Activated CD8-positive, alpha-beta memory T cell treated with anti-CD3 and anti-CD28 coated beads for 1 hour (primary cell): ENCODE measurements around the gene VMAC.

Source experiments
- DNase-seq, 2 donors: peaks; one replicate each; pipeline ENCODE4 v3.0.0-alpha.2; 2020; ENCODE audit warnings: low read depth in 1 of 2; ENCODE audit errors: extremely low read depth in 1 of 2

The VMAC gene

GRCh38 chr19:5903624-5904351 lies 884 bp upstream of the VMAC start, which contains the start of gene NDUFA11:
NDUFA11 (minus strand) TSS chr19:5903790; CDS start chr19:5903708, 82 bp downstream.
- DNase-seq = peak; percentile 89 to 98

- no peak for DNase-seq
Measured at GRCh38 chr19:5905114-5905778, 574 bp downstream of the VMAC start.

GRCh38 chr19:5907241-5907640 lies 2.6 kb downstream of the VMAC start:
- no peak for DNase-seq

DNA sequence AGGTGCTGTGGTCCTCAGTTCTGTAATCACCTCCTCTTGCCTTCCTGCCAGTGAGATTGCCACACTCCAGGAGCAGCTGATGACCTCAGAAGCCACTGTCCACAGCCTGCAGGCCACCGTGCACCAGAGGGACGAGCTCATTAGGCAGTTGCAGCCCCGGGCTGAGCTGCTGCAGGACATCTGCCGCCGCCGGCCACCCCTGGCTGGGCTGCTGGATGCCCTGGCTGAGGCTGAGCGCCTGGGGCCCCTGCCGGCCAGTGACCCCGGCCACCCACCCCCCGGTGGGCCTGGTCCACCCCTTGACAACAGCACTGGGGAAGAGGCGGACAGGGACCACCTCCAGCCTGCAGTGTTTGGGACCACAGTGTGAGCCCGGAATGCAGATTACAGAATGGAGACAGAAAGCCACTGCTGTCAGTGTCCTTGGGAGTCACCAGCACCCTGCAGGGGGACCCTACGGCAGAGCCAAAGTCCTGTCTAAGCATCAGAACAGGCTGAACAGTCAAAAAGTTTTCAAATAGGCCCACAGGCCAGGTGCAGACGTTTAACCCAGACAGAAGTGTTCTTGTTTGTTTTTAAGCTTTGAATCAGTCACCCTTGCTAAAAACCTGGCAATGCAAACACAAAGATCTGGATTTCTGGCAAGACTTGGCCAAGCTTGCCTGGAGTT lies 4.2 kb downstream of the VMAC start:
- no peak for DNase-seq

- DNase-seq = no peak
Measured at GRCh38 chr19:5910638-5910907, 5.9 kb downstream of the VMAC start.

DNA sequence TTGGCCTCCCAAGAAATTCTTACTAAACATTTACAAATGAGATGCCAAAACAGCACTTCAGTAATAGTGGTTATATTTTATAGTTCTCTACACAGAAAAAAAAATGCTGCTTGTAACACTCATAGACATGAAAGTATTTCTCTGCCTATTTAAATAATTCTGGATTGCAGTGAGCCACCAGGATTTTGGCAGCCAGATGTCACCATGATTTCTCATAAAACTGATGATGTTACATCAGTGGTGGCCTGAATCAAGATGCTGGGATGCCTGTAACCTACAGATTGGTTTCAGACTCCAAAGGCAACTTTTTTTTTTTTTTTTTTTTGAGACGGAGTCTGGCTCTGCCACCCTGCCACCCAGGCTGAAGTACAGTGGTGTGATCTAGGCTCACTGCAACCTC lies 6.7 kb downstream of the VMAC start:
- DNase-seq = no peak

- DNase-seq = no peak
Measured at GRCh38 chr19:5913739-5914357, 9.2 kb downstream of the VMAC start, which contains the start of gene CAPS. CAPS (plus strand) TSS chr19:5914254; CDS start chr19:5914407, 153 bp downstream.

DNA sequence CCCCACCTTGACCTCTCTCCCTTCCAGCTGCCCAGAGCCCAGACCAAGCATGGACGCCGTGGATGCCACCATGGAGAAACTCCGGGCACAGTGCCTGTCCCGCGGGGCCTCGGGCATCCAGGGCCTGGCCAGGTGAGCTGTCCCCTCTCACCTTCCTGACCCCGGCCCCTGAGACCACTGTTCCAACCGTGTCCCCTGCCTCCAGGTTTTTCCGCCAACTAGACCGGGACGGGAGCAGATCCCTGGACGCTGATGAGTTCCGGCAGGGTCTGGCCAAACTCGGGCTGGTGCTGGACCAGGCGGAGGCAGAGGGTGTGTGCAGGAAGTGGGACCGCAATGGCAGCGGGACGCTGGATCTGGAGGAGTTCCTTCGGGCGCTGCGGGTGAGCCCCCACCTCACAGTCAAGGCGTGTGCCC lies 9.7 kb downstream of the VMAC start:
- no peak for DNase-seq

DNA sequence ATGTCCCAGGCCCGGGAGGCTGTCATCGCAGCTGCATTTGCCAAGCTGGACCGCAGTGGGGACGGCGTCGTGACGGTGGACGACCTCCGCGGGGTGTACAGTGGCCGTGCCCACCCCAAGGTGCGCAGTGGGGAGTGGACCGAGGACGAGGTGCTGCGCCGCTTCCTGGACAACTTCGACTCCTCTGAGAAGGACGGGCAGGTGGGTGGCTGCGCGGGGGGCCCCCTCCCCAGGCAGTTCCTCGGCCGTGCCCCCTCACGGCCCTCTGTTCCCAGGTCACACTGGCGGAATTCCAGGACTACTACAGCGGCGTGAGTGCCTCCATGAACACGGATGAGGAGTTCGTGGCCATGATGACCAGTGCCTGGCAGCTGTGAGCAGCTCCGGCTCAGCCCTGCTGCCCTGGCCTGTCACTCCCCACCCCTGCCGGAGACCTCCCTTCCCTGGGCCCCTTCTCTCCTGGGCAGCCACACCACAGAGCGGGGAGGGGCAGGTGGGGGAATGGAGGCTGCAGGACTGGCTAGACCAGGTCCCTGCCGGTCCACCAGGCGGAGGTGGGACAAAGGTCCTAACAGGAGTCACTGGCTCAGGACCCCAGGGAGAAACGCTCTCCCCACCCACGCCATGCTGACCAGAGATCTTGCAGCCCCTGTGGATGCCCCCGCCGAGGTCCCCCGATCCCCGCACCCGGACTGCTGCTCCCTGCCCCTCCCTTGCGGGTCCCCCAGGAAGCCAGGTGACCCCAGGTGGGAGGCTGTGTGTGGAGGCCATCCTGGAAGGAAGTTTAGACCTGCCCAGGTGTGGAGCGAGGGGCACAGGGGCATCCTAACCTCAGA lies 10.5 kb downstream of the VMAC start:
- DNase-seq = no peak

DNA sequence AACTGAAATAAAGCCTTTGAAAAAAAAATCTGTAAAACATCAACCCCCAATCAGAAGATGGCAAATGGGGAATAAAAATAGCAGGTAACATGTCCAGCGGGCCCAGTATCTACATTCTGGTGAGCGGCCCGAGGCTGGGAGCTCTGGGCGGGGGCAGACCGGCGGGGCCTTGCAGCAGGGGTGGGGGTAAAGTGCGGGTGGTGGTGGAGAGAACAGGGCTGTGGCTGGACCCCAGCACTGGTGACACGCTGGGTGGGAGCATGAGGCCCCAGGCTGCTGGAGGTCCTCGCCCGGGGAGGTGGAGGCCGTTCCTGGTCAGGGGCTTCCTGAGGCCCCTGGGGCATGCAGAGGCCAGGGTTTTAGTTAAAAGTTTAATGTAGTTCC lies 11.1 kb downstream of the VMAC start:
- no peak for DNase-seq

GRCh38 chr19:5916181-5916708 lies 11.6 kb downstream of the VMAC start:
- no peak for DNase-seq

- DNase-seq = no peak
Measured at GRCh38 chr19:5917431-5918107, 12.9 kb downstream of the VMAC start.

GRCh38 chr19:5918463-5919079 lies 13.9 kb downstream of the VMAC start:
- no peak for DNase-seq

- no peak for DNase-seq
Measured at GRCh38 chr19:5921516-5922160, 17.0 kb downstream of the VMAC start.

DNA sequence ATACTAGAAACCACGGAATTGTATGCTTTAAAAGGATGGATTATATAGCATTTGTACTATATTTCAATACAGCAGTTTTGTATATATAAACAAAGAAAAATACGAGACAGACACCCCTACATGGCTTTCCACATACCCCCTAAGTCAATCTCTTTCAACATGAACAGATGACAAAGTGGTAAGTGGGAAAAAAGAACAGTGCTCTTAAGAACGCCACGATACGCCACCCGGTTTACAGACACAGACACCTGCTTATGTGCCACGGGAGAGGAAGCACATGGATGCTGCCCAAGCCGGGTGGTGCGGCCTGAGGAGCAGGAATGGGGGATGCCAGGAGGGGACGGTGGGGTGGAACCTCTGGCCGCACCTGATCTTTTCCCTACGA lies 17.5 kb downstream of the VMAC start:
- DNase-seq = no peak

DNA sequence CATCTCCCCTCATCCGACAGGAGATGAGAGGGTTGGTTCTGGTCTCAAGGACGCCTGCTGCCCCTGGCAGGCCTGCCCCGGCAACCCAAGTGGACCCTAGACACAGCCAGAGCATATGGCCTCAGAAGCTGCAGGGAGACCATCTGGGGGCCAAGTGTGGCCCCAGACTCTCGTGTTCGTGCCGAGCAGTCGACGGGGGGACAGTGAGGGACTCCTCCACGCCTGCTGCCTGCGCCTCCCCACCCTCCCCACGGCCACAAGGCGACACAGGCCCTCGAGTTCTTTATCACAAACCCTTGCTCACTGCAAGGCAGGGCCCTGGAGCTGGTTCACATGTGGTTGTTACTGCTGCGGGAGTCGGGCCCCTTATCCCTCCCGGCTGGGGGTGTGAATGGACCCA lies 18.7 kb downstream of the VMAC start:
- no peak for DNase-seq

DNA sequence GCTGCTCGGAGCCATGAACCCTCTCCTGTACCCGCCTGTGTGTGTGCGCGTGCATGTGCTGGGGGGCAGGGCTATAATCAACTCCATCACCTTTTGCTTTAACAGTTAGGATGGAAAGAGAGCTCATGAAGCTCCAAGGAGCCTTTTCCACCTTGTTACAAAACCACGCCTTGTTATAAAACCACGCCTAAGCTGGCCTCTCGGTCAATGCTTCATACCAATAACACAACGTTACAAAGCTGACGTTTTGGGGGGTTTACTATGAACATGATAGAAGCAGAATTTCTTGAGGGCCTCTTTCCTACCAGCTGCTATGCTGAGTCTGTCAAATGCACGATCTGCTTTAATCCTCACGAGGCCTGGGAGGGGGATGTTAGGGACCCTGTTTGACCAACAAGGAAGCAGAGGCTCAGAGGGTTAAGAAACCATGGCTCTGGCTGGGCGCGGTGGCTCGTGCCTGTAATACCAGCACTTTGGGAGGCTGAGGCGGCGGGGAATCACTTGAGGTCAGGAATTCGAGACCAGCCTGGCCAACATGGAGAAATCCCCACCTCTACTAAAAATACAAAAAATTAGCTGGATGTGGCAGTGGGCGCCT lies 21.3 kb downstream of the VMAC start:
- no peak for DNase-seq

- DNase-seq = no peak
Measured at GRCh38 chr19:5926641-5927440, 22.2 kb downstream of the VMAC start.
